ENCODE measurements around the gene TERB1.

The TERB1 gene

DNA sequence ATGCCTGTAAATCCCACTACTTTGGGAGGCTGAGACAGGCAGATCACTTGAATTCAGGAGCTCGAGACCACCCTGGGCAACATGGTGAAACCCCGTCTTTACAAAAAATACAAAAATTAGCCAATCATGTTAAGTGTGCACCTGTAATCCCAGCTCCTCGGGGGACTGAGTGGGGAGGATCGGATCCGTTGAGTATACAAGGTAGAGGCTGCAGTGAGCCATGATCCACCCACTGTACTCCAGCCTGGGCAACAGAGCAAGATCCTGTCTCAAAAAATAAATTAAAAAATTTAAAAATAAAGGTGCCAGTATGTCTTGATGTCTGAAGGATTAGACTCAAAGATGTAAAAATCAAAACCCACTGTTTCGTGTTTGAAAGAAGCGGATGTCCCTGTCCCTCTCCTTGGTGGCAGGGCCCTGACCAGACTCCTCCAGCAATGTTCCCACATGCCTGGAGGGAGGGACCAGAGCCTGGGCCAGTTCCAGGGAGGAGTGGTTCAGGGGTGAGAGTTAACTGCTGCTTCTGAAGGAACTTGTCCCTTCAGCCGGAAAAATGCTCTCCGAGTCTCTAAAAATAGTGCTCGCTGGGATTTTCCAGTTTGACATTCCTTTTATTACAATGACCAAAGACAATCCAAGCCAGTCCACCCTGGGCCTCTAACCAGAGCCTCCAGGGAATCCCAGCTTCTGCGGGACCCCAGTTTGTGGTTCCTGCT is 95.4 kb downstream of the TERB1 start:
- Histone ChIP-seq H3K4me3 (ENCODE audit: low read depth, low read length) (no peak overlapping the region), H3K4me1 (ENCODE audit: control insufficient read depth, insufficient read depth, low read length) (no peaks in the 10 kb centered on the region), H3K9me3 (ENCODE audit: control insufficient read depth, insufficient read depth, low read depth, low read length) (no peaks in the 10 kb centered on the region), H3K27ac (ENCODE audit: extremely low read depth, low read depth, low read length) (no peak overlapping the region), H3K36me3 (ENCODE audit: control insufficient read depth in 2 of 2, insufficient read depth in 1 of 2, low read length in 2 of 2) (no peaks in the 10 kb centered on the region)
- TF ChIP-seq ZNF121 (tag by site-specific recombination; IDR thresholded peaks at IDR 0.05), result peak; percentile 56; the same call in 1 of the 2 replicates
- TF ChIP-seq, protein P1, sequence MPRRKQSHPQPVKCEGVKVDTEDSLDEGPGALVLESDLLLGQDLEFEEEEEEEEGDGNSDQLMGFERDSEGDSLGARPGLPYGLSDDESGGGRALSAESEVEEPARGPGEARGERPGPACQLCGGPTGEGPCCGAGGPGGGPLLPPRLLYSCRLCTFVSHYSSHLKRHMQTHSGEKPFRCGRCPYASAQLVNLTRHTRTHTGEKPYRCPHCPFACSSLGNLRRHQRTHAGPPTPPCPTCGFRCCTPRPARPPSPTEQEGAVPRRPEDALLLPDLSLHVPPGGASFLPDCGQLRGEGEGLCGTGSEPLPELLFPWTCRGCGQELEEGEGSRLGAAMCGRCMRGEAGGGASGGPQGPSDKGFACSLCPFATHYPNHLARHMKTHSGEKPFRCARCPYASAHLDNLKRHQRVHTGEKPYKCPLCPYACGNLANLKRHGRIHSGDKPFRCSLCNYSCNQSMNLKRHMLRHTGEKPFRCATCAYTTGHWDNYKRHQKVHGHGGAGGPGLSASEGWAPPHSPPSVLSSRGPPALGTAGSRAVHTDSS (tag by site-specific recombination; IDR thresholded peaks at IDR 0.05), result no peak
- CTCF ChIA-PET, result no interaction called here
- POLR2A ChIA-PET, result interaction anchor here (0.9 kb wide), 1 partner anchor 38 kb away, joined by 3 read pairs; no protein-coding TSS in a partner anchor

Data from HEK293 (cell line).